Endothelial cell of umbilical vein (primary cell): ENCODE measurements around the gene CARS1. TPM values are rescaled to one million over a fixed set of nuclear protein-coding genes. Genes with fewer than 3 reads are reported as not detected.

ENCODE experiments used
- BruUV-seq: library from RNA; stranded (reverse); fragments of 400-500 nt; replicated peaks from 2 replicates; lab custom pipeline; 2021; lab: Mats Ljungman, UMichigan
- CTCF ChIA-PET: fragments of 300-600, 350-600 bp; sonication (Branson Sonifier 250); formaldehyde crosslinking; loops from one replicate; lab custom pipeline; 2021; ENCODE audit warnings: antibody characterized with exemption, inconsistent platforms; lab: Charles Lee
- POLR2A ChIA-PET: fragments of 300-600, 350-600 bp; sonication (Branson Sonifier 250); formaldehyde crosslinking; loops from one replicate; lab custom pipeline; 2021; ENCODE audit warnings: antibody characterized with exemption, inconsistent platforms; lab: Charles Lee
- DNase-seq: peaks from one replicate; pipeline ENCODE4 v3.0.0-alpha.2; 2011; ENCODE audit warnings: low read depth, low spot score
- FAIRE-seq: peaks from 2 replicates; lab custom pipeline; 2011; peaks lifted over from hg19 to GRCh38; lab: Jason Lieb, UNC
- H2AFZ ChIP-seq: 2 replicates; pipeline ENCODE4 v1.6.0; 2012; ENCODE audit warnings: low read depth, low read length, control low read depth, inconsistent platforms
- H3K27ac ChIP-seq: 2 replicates; pipeline ENCODE4 v1.5.1; 2011; ENCODE audit warnings: low read depth, mild to moderate bottlenecking, control low read depth, low read length, moderate library complexity; ENCODE audit not compliant: insufficient read depth
- H3K27me3 ChIP-seq, 2 experiments: 2 replicates each; pipeline versions ENCODE4 v1.6.0 to v1.6.1; 2011; ENCODE audit warnings: low read length in 2 of 2, mixed read lengths in 1 of 2; ENCODE audit not compliant: control insufficient read depth in 2 of 2, insufficient read depth in 2 of 2
- H3K36me3 ChIP-seq, 2 experiments: 2 replicates in 1 of 2; 3 replicates in 1 of 2; pipeline ENCODE4 v1.5.1; 2011; ENCODE audit warnings: low read length in 2 of 2, mild to moderate bottlenecking in 1 of 2, moderate library complexity in 1 of 2; ENCODE audit not compliant: control insufficient read depth in 2 of 2, insufficient read depth in 2 of 2; ENCODE audit errors: extremely low read depth in 1 of 2
- H3K4me1 ChIP-seq: 3 replicates; pipeline ENCODE4 v1.5.1; 2011; ENCODE audit warnings: mild to moderate bottlenecking, low read length; ENCODE audit not compliant: control insufficient read depth, insufficient read depth; ENCODE audit errors: extremely low read depth
- H3K4me2 ChIP-seq: 2 replicates; pipeline ENCODE4 v1.6.1; 2011; ENCODE audit warnings: low read length, control low read depth, mixed read lengths; ENCODE audit not compliant: insufficient read depth
- H3K4me3 ChIP-seq, 3 experiments: fragments of 200-600 bp in 1 of 3; sonication (generic), shearing (Covaris generic) in 1 of 3; replicated peaks in 1 of 3; 2 replicates each; pipeline ENCODE4 v1.5.1; 2011 to 2016; ENCODE audit warnings: control low read depth in 3 of 3, low read length in 3 of 3, mild to moderate bottlenecking in 2 of 3, inconsistent platforms in 1 of 3, low read depth in 1 of 3, moderate library complexity in 1 of 3; ENCODE audit not compliant: insufficient read depth in 1 of 3
- H3K79me2 ChIP-seq: 2 replicates; pipeline ENCODE4 v1.6.0; 2012; ENCODE audit warnings: low read length, inconsistent platforms; ENCODE audit not compliant: control insufficient read depth, insufficient read depth
- H3K9ac ChIP-seq: replicated peaks from 2 replicates; pipeline ENCODE3; 2011; ENCODE audit warnings: low read length, control low read depth; ENCODE audit not compliant: insufficient read depth; ENCODE audit errors: extremely low read depth
- H3K9me1 ChIP-seq: replicated peaks from 3 replicates; pipeline ENCODE4 v1.6.0; 2011; ENCODE audit warnings: mild to moderate bottlenecking, low read length; ENCODE audit not compliant: control insufficient read depth, insufficient read depth; ENCODE audit errors: extremely low read depth
- H3K9me3 ChIP-seq: replicated peaks from 2 replicates; pipeline ENCODE4 v1.5.1; 2012; ENCODE audit warnings: low read length, inconsistent platforms; ENCODE audit not compliant: control insufficient read depth, insufficient read depth
- H4K20me1 ChIP-seq: replicated peaks from 2 replicates; pipeline ENCODE3; 2011; ENCODE audit warnings: mild to moderate bottlenecking, low read length; ENCODE audit not compliant: control insufficient read depth, insufficient read depth; ENCODE audit errors: extremely low read depth
- EZH2 ChIP-seq: IDR thresholded peaks from 2 replicates; pipeline ENCODE4 v1.6.1; 2012; ENCODE audit warnings: borderline replicate concordance, low read depth, mild to moderate bottlenecking, moderate library complexity, low read length, inconsistent platforms; ENCODE audit not compliant: severe bottlenecking
- FOS ChIP-seq: IDR thresholded peaks from 2 replicates; pipeline ENCODE4 v1.6.1; 2011; ENCODE audit warnings: mild to moderate bottlenecking, low read length, moderate library complexity, borderline replicate concordance; ENCODE audit not compliant: insufficient read depth
- GATA2 ChIP-seq: IDR thresholded peaks from 2 replicates; pipeline ENCODE4 v1.7.0; 2011; ENCODE audit warnings: low read depth, mild to moderate bottlenecking, moderate library complexity, mixed read lengths, low read length; ENCODE audit not compliant: insufficient read length, insufficient read depth
- JUN ChIP-seq: IDR thresholded peaks from 2 replicates; pipeline ENCODE4 v1.6.1; 2011; ENCODE audit warnings: borderline replicate concordance, low read depth; ENCODE audit not compliant: insufficient read length, insufficient read depth
- MAX ChIP-seq: IDR thresholded peaks from 2 replicates; pipeline ENCODE4 v1.6.1; 2011; ENCODE audit not compliant: insufficient read depth, insufficient read length
- MYC ChIP-seq: IDR thresholded peaks from one replicate; pipeline ENCODE4 v1.6.1; 2011; ENCODE audit warnings: mild to moderate bottlenecking, low read depth, low read length
- POLR2A ChIP-seq: IDR thresholded peaks from 2 replicates; pipeline ENCODE4 v1.6.1; 2012; ENCODE audit warnings: low read depth, mild to moderate bottlenecking, control low read depth, low read length
- POLR2AphosphoS5 ChIP-seq: IDR thresholded peaks from 2 replicates; pipeline ENCODE4 v1.6.1; 2012; ENCODE audit warnings: low read depth, mild to moderate bottlenecking, control low read depth, low read length, moderate library complexity; ENCODE audit not compliant: insufficient read depth
- dilution Hi-C: fragments of 300-500 bp; cut with MboI; formaldehyde crosslinking; loops from one replicate; pipeline ENCODE4 v1.15.0; 2019; ENCODE audit warnings: low sequenced_read_pairs; ENCODE audit not compliant: extremely low pct_ligation_motif_present
- intact Hi-C: fragments of 100-400 bp; cut with micrococcal nuclease; formaldehyde crosslinking; loops from one replicate; pipeline ENCODE4 v1.10.0; 2022
- polyA plus RNA-seq, 4 experiments: library from polyadenylated mRNA; depleted of rRNA in 3 of 4; stranded (reverse) in 3 of 4; unstranded in 1 of 4; fragments of >200 nt; gene quantifications; 2 replicates each; pipeline versions ENCODE4 v1.2.1 to v1.2.3, GENCODE V29; 2011 to 2012; ENCODE audit warnings: missing spikeins in 1 of 4
- total RNA-seq: library from RNA; stranded (reverse); gene quantifications from 2 replicates; pipeline ENCODE4 v1.2.3, GENCODE V29; 2021
- TF ChIP-seq, protein P1 (sequence below), 2 donors: IDR thresholded peaks; 1 replicate in 1 of 2; 2 replicates in 1 of 2; pipeline ENCODE4 v1.5.1; 2011; ENCODE audit warnings: low read length in 2 of 2, mild to moderate bottlenecking in 2 of 2, moderate library complexity in 2 of 2, control low read depth in 1 of 2, inconsistent platforms in 1 of 2, low read depth in 1 of 2; ENCODE audit not compliant: insufficient read depth in 1 of 2; ENCODE audit errors: extremely low read depth in 1 of 2

Gene CARS1
- total and polyA plus RNA-seq, 2 donors (not counting 3 experiments of a cell fraction or from before 2014, with no cell fraction given): 43.5 to 66.2 TPM

GRCh38 chr11:3091081-3091845, 34.0 kb upstream of the CARS1 start:
- intact Hi-C loops (loop anchor here (1.0 to 10.0 kb wide), 3 partner anchors 41 to 556 kb away; no protein-coding TSS in a partner anchor), dilution Hi-C loops (no loop called here)
- no peaks in the 10 kb centered on the region for H3K36me3 ChIP-seq
- no peak for DNase-seq
- POLR2A ChIA-PET: interaction anchor here (0.6 to 0.8 kb wide), 2 partner anchors 41 to 691 kb away, joined by 4 read pairs; partner anchors contain the start of gene TSSC4
- no TSS peak for BruUV-seq
- no peak for TF ChIP-seq MYC
- no peak for TF ChIP-seq FOS
- no peak for TF ChIP-seq EZH2
- no peak for TF ChIP-seq MAX
- no peak for TF ChIP-seq POLR2AphosphoS5
- TF ChIP-seq, protein P1, sequence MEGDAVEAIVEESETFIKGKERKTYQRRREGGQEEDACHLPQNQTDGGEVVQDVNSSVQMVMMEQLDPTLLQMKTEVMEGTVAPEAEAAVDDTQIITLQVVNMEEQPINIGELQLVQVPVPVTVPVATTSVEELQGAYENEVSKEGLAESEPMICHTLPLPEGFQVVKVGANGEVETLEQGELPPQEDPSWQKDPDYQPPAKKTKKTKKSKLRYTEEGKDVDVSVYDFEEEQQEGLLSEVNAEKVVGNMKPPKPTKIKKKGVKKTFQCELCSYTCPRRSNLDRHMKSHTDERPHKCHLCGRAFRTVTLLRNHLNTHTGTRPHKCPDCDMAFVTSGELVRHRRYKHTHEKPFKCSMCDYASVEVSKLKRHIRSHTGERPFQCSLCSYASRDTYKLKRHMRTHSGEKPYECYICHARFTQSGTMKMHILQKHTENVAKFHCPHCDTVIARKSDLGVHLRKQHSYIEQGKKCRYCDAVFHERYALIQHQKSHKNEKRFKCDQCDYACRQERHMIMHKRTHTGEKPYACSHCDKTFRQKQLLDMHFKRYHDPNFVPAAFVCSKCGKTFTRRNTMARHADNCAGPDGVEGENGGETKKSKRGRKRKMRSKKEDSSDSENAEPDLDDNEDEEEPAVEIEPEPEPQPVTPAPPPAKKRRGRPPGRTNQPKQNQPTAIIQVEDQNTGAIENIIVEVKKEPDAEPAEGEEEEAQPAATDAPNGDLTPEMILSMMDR (IDR thresholded peaks at IDR 0.05; ENCODE audit: extremely low read depth in 1 of 2, insufficient read depth in 1 of 2, low read depth in 1 of 2, low read length in 2 of 2): no peak
- no peak for TF ChIP-seq GATA2
- no peak for TF ChIP-seq JUN
- TF ChIP-seq POLR2A: no peak
- no peak for FAIRE-seq
- H3K9me1 ChIP-seq: no peaks in the 10 kb centered on the region
- H3K79me2 ChIP-seq: no peaks in the 10 kb centered on the region
- no peaks in the 10 kb centered on the region for H3K9me3 ChIP-seq
- H3K4me3 ChIP-seq: no peak overlapping the region
- no peaks in the 10 kb centered on the region for H4K20me1 ChIP-seq
- H3K27me3 ChIP-seq: no peaks in the 10 kb centered on the region
- peaks cover 17% of the 10 kb centered on the region for H3K4me1 ChIP-seq
- no peak overlapping the region for H2AFZ ChIP-seq
- H3K27ac ChIP-seq: no peak overlapping the region
- CTCF ChIA-PET: interaction anchor here (0.7 to 5.7 kb wide), 59 partner anchors 9 to 559 kb away, joined by 3 to 183 read pairs (median 5); partner anchors contain the start of genes CARS1, MRGPRG, NAP1L4 and OSBPL5
- no peak overlapping the region for H3K4me2 ChIP-seq
- H3K9ac ChIP-seq: no peak overlapping the region
